Astrocyte (in vitro differentiated cells and primary cell): Measurements from ENCODE around the gene CPHXL2.

Source experiments
- CTCF ChIP-seq: IDR thresholded peaks from 2 replicates; pipeline ENCODE4 v1.5.1; 2011; ENCODE audit warnings: low read depth, mild to moderate bottlenecking, inconsistent platforms, low read length, moderate library complexity; ENCODE audit not compliant: insufficient read depth
- EZH2 ChIP-seq: IDR thresholded peaks from 2 replicates; pipeline ENCODE4 v1.6.1; 2012; ENCODE audit warnings: mild to moderate bottlenecking, low read length, inconsistent platforms; ENCODE audit not compliant: insufficient read depth

- no peak for TF ChIP-seq CTCF
- TF ChIP-seq EZH2, result no peak
Observed at GRCh38 chr16:75644240-75645012, 32.4 kb downstream of the CPHXL2 start.
